ENCODE measurements around the gene TRAPPC3. TPM values are rescaled to one million over a fixed set of nuclear protein-coding genes. Genes with fewer than 3 reads are reported as not detected.
"Not testable (repeated sequence)": the region's sequence is repeated elsewhere in the genome, so short reads cannot be mapped to it uniquely, and the experiment has no call there.

Gene TRAPPC3
- total RNA-seq, 1 donor from 2014 or later = 95.9 TPM

- no peak overlapping the region for H3K4me3 ChIP-seq (ENCODE audit: low read depth, low read length)
- no peak for DNase-seq (ENCODE audit: low read depth)
These were observed 10.5 kb upstream of the TRAPPC3 start for GRCh38 chr1:36159614-36160387.

GRCh38 chr1:36158827-36159252 is 9.6 kb upstream of the TRAPPC3 start:
- H3K4me3 ChIP-seq (ENCODE audit: low read depth, low read length); DNase-seq (ENCODE audit: low read depth): not testable (repeated sequence)

More at GRCh38 chr1:36159614-36160387, 10.5 kb upstream of the TRAPPC3 start:
- no peak for TF ChIP-seq CTCF (conservative IDR thresholded peaks at IDR 0.05; ENCODE audit: low read depth, low read length)

- TF ChIP-seq CTCF (conservative IDR thresholded peaks at IDR 0.05; ENCODE audit: low read depth, low read length) = no peak
- DNase-seq (ENCODE audit: low read depth) = no peak
- peak overlapping the region; percentile 85 for H3K4me3 ChIP-seq (ENCODE audit: low read depth, low read length)
These were observed 8.9 kb upstream of the TRAPPC3 start for GRCh38 chr1:36157973-36158826.

- peak overlapping the region; percentile 85 for H3K4me3 ChIP-seq (ENCODE audit: low read depth, low read length)
- no peak for DNase-seq (ENCODE audit: low read depth)
- no peak for TF ChIP-seq CTCF (conservative IDR thresholded peaks at IDR 0.05; ENCODE audit: low read depth, low read length)
These were observed 8.0 kb upstream of the TRAPPC3 start for GRCh38 chr1:36157115-36157903.

- TF ChIP-seq CTCF (conservative IDR thresholded peaks at IDR 0.05; ENCODE audit: low read depth, low read length) = no peak
- H3K4me3 ChIP-seq (ENCODE audit: low read depth, low read length) = peak overlapping the region; percentile 85
- DNase-seq (ENCODE audit: low read depth) = no peak
These were observed 7.2 kb upstream of the TRAPPC3 start for GRCh38 chr1:36156329-36157114.

GRCh38 chr1:36155408-36156328 is 6.4 kb upstream of the TRAPPC3 start, which contains the start of gene MAP7D1:
MAP7D1 (plus strand) TSS chr1:36156160; CDS start chr1:36156418, 258 bp downstream.
- H3K4me3 ChIP-seq (ENCODE audit: low read depth, low read length) = peak within 1 kb of the TSS; percentile 85
- TF ChIP-seq CTCF (conservative IDR thresholded peaks at IDR 0.05; ENCODE audit: low read depth, low read length) = no peak
- DNase-seq (ENCODE audit: low read depth) = no peak

Measured in epithelial cell of proximal tubule (primary cell).